GM20000 (cell line): ENCODE measurements around the gene ZNF532.

ENCODE experiments used
- DNase-seq: peaks from one replicate; pipeline ENCODE4 v3.0.0; 2012; ENCODE audit warnings: low spot score
- CTCF ChIP-seq: IDR thresholded peaks from 2 replicates; pipeline ENCODE4 v1.5.1; 2012; ENCODE audit warnings: mild to moderate bottlenecking, control low read depth; ENCODE audit errors: extremely low read depth, missing control alignments

The ZNF532 gene

DNA sequence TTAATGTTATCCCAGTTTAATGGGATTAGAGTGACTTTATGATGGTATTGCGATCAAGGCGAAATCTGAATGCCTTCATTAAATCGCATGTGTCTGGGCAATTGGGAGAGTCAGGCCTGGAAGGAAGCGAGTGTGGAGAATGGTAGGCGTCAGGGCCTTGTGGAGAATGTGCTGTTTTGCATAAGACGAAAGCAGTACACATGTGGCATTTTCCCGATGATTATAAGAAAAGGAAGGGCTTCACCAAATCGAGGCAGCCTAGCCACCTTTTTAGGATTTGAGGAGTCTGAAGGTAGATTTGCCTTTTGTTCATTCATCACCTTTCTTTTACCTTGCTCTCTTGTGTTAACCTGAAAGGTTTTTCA is 1.0 kb downstream of the ZNF532 start:
- no peak for DNase-seq

GRCh38 chr18:58866066-58866772 is 1.5 kb downstream of the ZNF532 start:
- DNase-seq: no peak
- TF ChIP-seq CTCF: no peak

More for the DNA sequence above, 1.0 kb downstream of the ZNF532 start:
- TF ChIP-seq CTCF: no peak

DNA sequence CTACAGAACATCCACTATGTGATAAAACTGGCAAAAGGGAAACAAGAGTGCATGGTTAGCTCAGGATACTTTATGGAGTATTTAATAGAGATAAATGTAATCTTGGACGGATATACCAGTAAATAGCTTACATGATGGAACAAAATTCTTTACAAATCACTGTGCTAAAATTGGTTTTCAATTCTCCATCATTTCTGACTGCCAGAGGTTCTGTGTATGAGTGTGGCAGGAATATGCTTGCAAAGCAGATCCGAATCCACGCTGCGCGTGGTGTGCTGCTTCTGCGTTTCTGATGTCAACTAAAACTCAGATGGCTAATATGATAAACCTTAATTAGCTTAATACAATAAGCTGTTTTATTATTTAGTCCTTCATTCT is 2.1 kb downstream of the ZNF532 start:
- no peak for TF ChIP-seq CTCF
- DNase-seq: no peak

DNA sequence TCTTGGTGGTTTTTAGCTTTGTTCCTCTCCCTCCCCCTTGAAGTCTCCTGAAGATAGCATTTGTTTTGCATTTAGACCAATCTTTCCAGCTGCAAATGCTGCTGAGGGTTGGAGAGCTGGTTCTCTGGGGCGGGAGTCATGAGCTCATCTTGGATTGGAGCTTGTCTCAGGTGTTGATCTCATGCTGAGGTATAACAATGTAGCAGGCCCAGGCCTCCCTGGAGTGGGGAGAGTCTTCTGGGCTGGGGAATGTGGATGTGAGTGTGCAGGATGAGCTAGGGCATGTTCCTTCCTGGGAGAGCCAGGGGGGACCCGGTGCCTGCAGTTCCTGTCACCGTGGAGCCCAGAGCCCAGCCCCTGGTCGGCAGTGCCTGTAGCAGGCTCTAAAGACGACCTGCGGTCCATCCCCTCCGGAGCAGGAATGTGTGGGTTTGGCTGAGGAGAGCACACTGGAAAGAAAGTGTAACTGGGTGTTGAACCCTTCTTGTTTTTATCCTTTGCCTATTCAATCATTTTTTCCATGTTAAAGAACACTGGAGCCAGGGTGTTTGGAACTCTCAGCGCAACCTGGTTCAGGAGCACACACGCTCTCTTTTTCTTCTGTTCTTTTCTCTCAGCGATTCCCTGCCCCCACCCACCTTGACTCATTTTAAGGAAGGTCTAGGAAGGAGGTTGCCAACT is 2.7 kb downstream of the ZNF532 start:
- no peak for TF ChIP-seq CTCF
- no peak for DNase-seq

DNA sequence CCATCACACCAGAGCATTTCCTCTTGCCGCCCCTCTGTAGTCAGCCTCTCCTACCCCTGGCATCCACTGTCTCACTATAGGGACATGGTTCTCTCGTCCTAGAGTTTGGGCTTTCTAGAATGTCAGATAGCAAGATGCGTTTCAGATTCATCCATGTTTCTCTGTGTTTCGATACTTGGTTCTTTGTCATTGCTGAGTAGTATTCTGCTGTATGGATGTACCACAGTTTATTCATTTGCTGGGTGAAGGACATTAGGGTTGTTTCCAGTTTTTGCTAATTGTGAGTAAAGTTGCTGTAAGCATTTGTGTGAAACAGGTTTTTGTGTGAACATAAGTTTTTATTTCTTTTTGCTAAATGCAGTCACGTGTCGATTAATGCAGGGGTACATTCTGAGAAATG is 3.8 kb downstream of the ZNF532 start:
- TF ChIP-seq CTCF: no peak
- DNase-seq: no peak

GRCh38 chr18:58870130-58870529 is 5.5 kb downstream of the ZNF532 start:
- no peak for TF ChIP-seq CTCF
- no peak for DNase-seq

DNA sequence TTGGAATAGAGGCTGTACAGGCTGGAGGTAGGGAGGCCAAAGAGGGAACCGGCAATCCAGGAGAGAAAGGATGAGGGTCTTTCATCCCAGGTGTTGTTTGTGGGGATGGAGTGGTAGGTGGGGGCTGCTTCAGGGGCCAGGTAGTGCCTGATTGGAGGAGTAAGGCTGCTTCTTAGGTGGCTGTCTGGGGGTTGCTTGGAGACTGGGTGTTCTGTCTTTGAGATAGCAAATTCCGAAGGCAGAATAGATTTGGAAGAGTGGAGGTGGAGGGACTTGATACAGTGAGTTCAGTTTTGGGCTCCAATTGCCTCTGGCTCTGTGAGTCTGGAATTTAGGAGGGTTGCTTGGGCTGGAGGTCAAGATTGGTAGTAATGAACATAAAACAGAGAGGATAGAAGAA is 5.9 kb downstream of the ZNF532 start:
- TF ChIP-seq CTCF: no peak
- DNase-seq: no peak
